GM12872 (cell line): ENCODE results near the gene ANTKMT.

Experiments used
- TF ChIP-seq, protein P1 (sequence below): IDR thresholded peaks from 3 replicates; pipeline ENCODE4 v1.5.1; 2011; ENCODE audit warnings: low read depth, mild to moderate bottlenecking, low read length, moderate library complexity; ENCODE audit not compliant: insufficient read depth

The ANTKMT gene

GRCh38 chr16:749010-749409 is 28.1 kb downstream of the ANTKMT start:
- TF ChIP-seq, protein P1, sequence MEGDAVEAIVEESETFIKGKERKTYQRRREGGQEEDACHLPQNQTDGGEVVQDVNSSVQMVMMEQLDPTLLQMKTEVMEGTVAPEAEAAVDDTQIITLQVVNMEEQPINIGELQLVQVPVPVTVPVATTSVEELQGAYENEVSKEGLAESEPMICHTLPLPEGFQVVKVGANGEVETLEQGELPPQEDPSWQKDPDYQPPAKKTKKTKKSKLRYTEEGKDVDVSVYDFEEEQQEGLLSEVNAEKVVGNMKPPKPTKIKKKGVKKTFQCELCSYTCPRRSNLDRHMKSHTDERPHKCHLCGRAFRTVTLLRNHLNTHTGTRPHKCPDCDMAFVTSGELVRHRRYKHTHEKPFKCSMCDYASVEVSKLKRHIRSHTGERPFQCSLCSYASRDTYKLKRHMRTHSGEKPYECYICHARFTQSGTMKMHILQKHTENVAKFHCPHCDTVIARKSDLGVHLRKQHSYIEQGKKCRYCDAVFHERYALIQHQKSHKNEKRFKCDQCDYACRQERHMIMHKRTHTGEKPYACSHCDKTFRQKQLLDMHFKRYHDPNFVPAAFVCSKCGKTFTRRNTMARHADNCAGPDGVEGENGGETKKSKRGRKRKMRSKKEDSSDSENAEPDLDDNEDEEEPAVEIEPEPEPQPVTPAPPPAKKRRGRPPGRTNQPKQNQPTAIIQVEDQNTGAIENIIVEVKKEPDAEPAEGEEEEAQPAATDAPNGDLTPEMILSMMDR: no peak

- TF ChIP-seq, protein P1: no peak
These were observed 29.5 kb downstream of the ANTKMT start for GRCh38 chr16:750485-750884.

DNA sequence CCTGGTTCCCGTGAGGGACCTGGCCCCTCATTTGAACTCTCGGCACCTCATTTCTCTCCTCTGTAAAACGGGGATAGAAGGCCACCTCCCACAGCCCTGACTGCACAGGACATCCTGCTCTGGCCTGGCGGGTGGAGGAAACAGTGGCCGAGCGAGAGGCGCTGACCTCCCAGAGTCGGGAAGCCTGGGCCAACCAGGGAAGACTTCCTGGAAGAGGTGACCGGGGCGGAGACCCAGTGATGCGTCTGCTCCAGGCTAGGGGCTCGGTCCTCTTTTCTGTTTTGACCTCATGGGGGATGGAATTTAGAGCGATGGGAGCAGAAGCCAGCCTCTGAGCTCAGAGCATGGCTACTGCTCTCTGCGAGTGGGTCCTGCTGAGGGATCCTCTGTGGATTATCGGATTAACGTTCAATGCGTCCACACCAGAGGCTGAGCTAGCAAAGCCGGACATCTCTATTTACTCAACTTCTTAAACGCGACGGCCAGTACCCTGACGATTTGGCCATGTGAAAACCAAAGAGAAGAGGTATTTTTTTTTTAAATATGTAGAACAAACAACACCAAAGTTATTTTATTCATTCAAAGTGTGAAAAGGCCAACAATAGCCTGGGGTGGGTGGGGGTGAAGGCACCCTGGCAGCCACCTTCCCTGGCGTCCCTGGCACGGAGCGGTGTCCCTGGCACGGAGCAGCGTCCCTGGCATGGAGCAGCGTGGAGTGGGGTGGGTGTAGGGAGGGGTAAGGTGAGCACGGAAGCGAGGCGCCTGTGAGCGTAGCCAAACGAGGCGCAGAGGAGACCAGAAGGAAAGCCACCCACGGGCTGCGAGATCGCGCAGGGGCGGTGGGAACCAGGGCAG is 30.4 kb downstream of the ANTKMT start:
- TF ChIP-seq, protein P1: no peak

DNA sequence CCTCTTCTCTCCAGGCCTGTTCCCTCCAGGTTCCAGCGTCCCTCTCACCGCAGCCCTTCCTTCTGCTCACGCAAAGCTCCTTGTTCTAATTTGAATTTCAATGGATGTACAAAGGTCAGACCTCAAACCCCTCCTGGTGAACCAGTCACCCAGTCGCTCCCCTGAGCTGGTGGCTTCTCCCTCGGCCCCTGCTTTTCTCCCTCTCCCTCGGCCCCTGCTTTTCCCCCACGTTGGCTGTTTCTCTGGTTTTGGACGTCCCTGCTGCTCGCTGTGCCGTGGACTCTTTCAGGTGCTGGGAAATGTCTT is 31.0 kb downstream of the ANTKMT start:
- TF ChIP-seq, protein P1: no peak

- TF ChIP-seq, protein P1: no peak
These were observed 33.7 kb downstream of the ANTKMT start for GRCh38 chr16:754656-755055.

DNA sequence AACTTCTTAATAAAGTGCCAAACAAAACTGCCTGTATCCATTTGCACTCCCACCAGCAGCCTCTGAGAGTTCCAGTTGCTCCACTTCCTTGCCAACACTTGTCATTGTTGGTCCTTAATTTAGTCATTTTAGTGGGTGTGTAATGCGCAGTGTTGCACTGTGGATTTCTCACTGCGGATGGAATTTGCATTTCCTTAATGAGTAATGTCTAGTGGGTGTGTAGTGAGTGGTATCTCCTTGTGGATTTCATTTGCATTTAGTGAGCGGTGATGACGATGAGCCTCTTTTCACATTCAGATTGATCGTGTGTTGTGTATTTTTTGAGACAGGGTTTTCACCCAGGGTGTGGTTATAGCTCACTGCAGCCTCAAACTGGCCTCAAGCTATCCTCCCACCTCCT is 35.5 kb downstream of the ANTKMT start:
- TF ChIP-seq, protein P1: no peak

- TF ChIP-seq, protein P1: no peak
These were observed 38.4 kb downstream of the ANTKMT start for GRCh38 chr16:759110-759910.
